Measurements from ENCODE around the gene TDRD12. TPM values are rescaled to one million over a fixed set of nuclear protein-coding genes. Genes with fewer than 3 reads are reported as not detected.
A peak's percentile ranks its signal among the peaks of the same experiment; 100 is the strongest.
"Not testable (repeated sequence)": the region's sequence is repeated elsewhere in the genome, so short reads cannot be mapped to it uniquely, and the experiment has no call there.

The TDRD12 gene
- polyA plus RNA-seq, 1 donor, result 0.28 TPM

DNA sequence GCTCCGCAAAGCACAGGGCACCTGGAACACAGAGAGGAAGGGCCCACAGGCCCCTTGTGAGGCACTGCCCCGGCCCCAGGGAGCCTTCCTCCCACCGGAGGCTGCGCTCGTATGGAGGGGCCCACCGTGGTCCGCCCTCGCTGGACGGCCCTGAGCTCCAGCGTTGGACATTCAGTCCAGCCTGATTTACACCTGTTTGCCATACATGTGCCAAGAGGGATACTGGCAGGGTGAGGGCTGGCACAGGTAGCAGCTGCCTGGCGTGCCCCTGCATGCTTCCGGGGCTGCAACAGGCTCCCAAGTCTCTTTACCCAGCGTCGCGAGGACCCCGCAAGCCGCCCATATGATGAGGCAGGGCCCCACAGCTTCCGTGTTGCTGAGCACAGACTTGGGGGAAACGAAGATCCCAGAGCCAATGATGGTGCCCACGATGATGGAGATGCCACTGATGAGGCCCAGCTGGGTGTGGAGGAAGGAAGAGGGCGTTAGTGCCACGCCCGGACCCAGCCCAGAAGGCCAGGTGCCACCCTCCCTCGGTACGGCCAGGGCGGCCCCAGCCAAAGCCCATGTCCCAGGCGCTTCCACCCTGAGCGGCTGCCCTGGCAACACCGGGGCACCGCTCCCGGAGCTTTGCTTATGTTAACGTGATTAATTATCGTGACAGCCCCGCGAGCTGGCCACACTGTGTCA lies 144.9 kb downstream of the TDRD12 start:
- Histone ChIP-seq H3K4me3 (ENCODE audit: low read length) (no peak overlapping the region), H3K4me1 (ENCODE audit: control insufficient read depth, insufficient read depth, low read length) (no peaks in the 10 kb centered on the region), H3K27ac (ENCODE audit: low read length) (no peak overlapping the region), H3K36me3 (ENCODE audit: control insufficient read depth, insufficient read depth, low read length) (peaks cover 45% of the 10 kb centered on the region), H3K9me3 (ENCODE audit: control insufficient read depth, low read depth, low read length) (no peaks in the 10 kb centered on the region), H3K27me3 (ENCODE audit: control insufficient read depth, insufficient read depth, low read length) (no peaks in the 10 kb centered on the region)
- no CpG with 5 or more reads among the region's 35 CpGs for WGBS (ENCODE audit: insufficient coverage, low lambda C conversion rate)
- DNase-seq, result no peak

DNA sequence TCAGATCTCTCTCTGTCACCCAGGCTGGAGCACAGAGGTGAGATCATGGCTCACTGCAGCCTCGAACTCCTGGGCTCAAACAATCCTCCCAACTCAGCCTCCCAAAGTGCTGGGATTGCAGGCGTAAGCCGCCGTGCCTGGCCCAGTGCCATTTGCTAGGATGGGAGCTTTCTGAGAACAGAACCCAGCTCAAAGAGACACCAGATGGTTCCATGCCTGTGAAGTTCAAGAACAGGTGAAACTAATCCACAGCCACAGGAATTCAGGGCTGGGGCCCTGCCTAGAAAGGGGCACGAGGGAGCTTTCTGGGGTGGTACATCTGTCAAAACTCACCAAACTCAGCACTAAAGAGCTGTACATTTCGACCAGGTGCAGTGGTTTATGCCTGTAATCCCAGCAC lies 145.8 kb downstream of the TDRD12 start:
- Histone ChIP-seq H3K27me3 (ENCODE audit: control insufficient read depth, insufficient read depth, low read length) (no peaks in the 10 kb centered on the region), H3K9me3 (ENCODE audit: control insufficient read depth, low read depth, low read length) (no peaks in the 10 kb centered on the region), H3K27ac (ENCODE audit: low read length) (no peak overlapping the region), H3K4me1 (ENCODE audit: control insufficient read depth, insufficient read depth, low read length) (peaks cover 5% of the 10 kb centered on the region), H3K4me3 (ENCODE audit: low read length) (no peak overlapping the region), H3K36me3 (ENCODE audit: control insufficient read depth, insufficient read depth, low read length) (peaks cover 39% of the 10 kb centered on the region)
- WGBS (ENCODE audit: insufficient coverage, low lambda C conversion rate), result no CpG with 5 or more reads among the region's 6 CpGs
- DNase-seq, result no peak

DNA sequence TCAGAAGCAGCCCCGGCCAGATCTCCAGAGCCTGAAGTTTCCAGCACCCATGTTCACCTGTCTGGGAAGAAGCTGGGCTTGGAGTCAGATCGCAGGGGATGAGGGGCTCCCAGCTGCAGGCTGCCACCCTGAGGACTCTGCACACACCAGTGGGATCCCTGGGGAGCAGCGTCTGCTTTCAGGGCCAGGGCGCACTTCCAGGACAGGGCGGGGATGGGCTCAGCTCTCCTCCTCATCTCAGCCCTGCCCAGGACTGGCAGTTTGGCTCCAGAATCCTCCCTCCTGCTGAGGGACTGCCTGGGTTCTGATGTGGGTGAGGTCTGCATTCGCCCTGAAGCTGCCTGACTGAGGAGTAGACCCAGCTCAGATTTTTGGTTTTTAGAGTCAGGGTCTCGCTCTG lies 146.5 kb downstream of the TDRD12 start:
- H3K36me3 ChIP-seq (ENCODE audit: control insufficient read depth, insufficient read depth, low read length), result peaks cover 37% of the 10 kb centered on the region
- H3K27ac ChIP-seq (ENCODE audit: low read length), result no peak overlapping the region
- no peaks in the 10 kb centered on the region for H3K27me3 ChIP-seq (ENCODE audit: control insufficient read depth, insufficient read depth, low read length)
- H3K4me3 ChIP-seq (ENCODE audit: low read length), result no peak overlapping the region
- H3K9me3 ChIP-seq (ENCODE audit: control insufficient read depth, low read depth, low read length), result no peaks in the 10 kb centered on the region
- DNase-seq, result no peak
- no CpG with 5 or more reads among the region's 7 CpGs for WGBS (ENCODE audit: insufficient coverage, low lambda C conversion rate)
- peaks cover 12% of the 10 kb centered on the region for H3K4me1 ChIP-seq (ENCODE audit: control insufficient read depth, insufficient read depth, low read length)

DNA sequence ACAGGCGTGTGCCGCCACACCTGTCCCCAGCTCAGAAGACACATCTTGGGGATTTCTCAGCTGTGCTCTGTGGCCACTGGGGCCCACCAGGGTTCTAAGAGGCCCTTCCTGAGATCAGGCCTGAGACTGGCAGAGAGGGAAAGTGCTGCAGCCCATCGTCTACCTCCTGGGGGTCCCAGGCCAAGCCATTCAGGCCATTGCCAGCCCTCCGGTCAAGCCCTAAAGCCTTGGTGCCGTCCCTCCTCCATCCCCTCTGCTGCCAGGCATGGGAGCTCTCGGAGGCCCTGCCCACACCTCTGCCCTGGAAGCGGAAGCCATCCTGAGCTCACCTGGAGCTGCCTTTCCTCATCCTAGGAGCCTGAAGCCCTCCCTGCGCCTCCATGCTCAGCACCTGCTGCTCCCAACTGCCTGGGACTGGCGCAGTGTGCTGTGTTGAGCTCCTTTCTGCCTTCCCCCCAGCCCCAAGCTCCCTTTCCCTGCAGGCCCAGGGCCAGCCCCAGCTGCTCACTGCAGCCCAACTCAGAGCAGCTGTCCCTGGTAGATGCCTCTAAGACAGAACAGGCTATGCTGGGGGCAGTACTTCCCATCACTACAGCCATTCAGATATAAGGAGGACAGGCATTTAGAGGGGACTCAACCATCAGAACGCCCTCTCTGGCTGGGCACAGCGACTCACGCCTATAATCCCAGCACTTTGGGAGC lies 147.1 kb downstream of the TDRD12 start:
- no peak for DNase-seq
- Histone ChIP-seq H3K36me3 (ENCODE audit: control insufficient read depth, insufficient read depth, low read length) (peaks cover 36% of the 10 kb centered on the region), H3K4me3 (ENCODE audit: low read length) (peak overlapping the region; percentile 13), H3K9me3 (ENCODE audit: control insufficient read depth, low read depth, low read length) (no peaks in the 10 kb centered on the region), H3K4me1 (ENCODE audit: control insufficient read depth, insufficient read depth, low read length) (peaks cover 14% of the 10 kb centered on the region), H3K27ac (ENCODE audit: low read length) (no peak overlapping the region), H3K27me3 (ENCODE audit: control insufficient read depth, insufficient read depth, low read length) (no peaks in the 10 kb centered on the region)
- no CpG with 5 or more reads among the region's 12 CpGs for WGBS (ENCODE audit: insufficient coverage, low lambda C conversion rate)

DNA sequence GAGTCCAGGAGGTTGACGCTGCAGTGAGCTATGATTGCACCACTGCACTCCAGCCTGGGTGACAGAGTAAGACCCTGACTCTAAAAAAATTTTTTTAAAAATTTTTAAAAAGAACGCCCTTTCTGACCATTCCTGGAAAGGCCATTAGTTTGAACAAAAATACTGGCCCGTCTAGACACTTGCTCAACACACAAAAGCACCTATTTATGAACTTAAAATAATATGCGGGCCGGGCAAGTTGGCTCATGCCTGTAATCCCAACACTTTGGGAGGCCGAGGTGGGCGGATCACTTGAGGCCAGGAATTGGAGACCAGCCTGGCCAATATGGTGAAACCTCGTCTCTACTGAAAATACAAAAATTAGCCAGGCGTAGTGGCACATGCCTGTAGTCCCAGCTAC lies 147.9 kb downstream of the TDRD12 start:
- H3K9me3 ChIP-seq (ENCODE audit: control insufficient read depth, low read depth, low read length); DNase-seq; H3K27me3 ChIP-seq (ENCODE audit: control insufficient read depth, insufficient read depth, low read length); H3K27ac ChIP-seq (ENCODE audit: low read length): not testable (repeated sequence)
- H3K36me3 ChIP-seq (ENCODE audit: control insufficient read depth, insufficient read depth, low read length), result peaks cover 30% of the 10 kb centered on the region
- H3K4me3 ChIP-seq (ENCODE audit: low read length), result peak overlapping the region; percentile 13
- peaks cover 17% of the 10 kb centered on the region for H3K4me1 ChIP-seq (ENCODE audit: control insufficient read depth, insufficient read depth, low read length)
- no CpG with 5 or more reads among the region's 9 CpGs for WGBS (ENCODE audit: insufficient coverage, low lambda C conversion rate)

DNA sequence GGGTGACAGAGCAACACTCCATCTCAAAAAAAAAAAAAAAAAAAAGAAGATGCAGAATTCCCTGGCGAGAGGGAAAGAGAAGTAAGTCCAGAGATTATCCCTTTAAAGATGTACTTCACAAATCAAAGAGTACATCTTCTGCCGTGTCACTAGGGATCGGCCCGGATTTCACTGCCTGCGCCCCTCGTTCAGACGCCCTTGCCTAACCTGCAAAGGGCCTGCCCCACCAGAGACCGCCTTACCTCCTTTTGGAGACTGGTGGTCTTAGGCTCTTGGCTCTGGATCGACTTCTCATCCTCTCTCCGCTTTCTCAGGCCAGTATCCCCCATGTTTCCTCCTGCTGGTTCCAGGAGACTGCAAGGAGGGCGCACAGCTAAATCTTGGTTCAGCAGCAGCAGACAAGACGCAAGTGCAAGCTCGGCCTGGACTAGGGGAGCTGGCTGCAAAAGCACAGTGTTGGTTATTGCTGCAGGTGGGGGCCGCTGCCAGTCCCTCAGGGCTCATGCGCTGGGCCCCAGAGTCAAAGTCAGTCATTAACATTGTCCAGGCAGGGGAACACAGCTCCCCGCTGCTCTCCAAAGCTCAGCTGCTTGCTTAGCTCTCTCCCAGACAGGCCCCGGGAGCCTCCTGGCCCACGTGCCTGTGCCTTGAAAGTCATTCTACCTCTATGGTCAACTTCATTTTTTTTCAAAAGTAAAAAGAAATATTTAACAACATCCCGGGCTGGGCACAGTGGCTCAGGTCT lies 148.8 kb downstream of the TDRD12 start:
- Histone ChIP-seq H3K9me3 (ENCODE audit: control insufficient read depth, low read depth, low read length) (no peaks in the 10 kb centered on the region), H3K4me3 (ENCODE audit: low read length) (peak overlapping the region; percentile 40), H3K27me3 (ENCODE audit: control insufficient read depth, insufficient read depth, low read length) (no peaks in the 10 kb centered on the region), H3K36me3 (ENCODE audit: control insufficient read depth, insufficient read depth, low read length) (peaks cover 23% of the 10 kb centered on the region), H3K4me1 (ENCODE audit: control insufficient read depth, insufficient read depth, low read length) (peaks cover 24% of the 10 kb centered on the region), H3K27ac (ENCODE audit: low read length) (peak overlapping the region; percentile 89)
- no CpG with 5 or more reads among the region's 19 CpGs for WGBS (ENCODE audit: insufficient coverage, low lambda C conversion rate)
- peak; percentile 53 to 75 for DNase-seq

DNA sequence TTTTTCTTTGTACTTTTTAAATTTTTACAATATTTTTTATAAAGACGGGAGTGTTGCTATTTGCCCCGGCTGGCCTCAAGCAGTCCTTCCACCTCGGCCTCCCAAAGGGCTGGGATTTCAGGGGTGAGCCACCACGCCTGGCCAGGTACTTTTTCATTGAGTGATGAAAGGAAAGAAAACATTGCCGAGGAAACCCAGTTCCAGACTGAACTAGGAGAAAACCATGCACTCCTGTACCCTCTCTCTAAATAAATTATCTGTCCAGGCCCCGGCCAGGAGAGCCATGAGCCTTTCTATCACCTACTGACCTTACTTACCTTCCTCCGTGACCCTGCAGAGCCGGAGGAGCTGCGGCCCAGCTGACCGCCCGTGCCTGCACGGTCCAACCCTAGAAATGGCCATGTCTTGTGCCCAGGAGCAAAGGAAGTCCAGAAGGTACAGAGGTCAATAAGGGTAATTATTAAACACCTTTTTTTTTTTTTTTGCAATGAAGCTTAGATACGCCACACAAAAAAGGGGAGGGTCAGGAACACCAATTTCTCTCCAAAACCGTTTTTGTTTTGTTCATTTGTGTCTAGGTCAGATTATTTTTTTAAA lies 149.9 kb downstream of the TDRD12 start, which contains the start of gene SLC7A9:
Gene SLC7A9 (minus strand): TSS at position 399 of the 597 bp plus-strand sequence. CDS start 1,233 bp downstream, outside the sequence.
- peak within 1 kb of the TSS; percentile 89 for H3K27ac ChIP-seq (ENCODE audit: low read length)
- H3K9me3 ChIP-seq (ENCODE audit: control insufficient read depth, low read depth, low read length), result no peaks in the 10 kb centered on the region

DNA sequence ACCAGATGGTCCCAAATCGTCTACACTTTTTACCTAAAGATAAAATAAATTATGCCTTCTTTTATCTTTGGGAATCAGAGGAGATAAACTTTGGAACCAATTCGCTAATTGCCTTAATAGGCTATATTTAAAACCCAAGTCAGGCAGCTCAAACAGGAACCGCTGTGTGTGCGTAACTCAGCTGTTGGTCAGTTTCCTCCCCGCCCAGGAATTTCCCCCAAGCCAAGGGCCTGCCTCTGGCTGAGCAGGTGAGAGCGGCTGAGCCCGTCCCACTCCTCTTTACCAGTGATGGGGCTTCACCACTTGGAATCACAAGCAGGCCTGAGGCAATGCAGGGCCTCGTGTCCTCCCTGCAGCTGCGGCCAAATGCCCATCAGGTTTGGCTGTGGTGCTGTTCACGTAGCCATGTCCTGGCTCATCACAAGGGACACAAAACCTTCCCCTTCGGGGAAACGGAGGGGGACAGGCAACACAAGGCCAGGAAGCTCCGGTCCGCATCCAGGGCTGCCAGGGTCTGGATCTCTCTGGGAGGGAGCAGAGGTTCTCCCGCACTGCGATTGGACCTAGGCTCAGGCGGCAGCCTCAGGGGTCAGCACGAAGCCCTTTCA lies 150.5 kb downstream of the TDRD12 start:
- H3K36me3 ChIP-seq (ENCODE audit: control insufficient read depth, insufficient read depth, low read length), result peaks cover 10% of the 10 kb centered on the region
- no CpG with 5 or more reads among the region's 18 CpGs for whole genome bisulfite sequencing (ENCODE audit: insufficient coverage, low lambda C conversion rate)
- peak; percentile 78 to 90 for DNase-seq
- H3K4me3 ChIP-seq (ENCODE audit: low read length), result no peak overlapping the region
- H3K9me3 ChIP-seq (ENCODE audit: control insufficient read depth, low read depth, low read length), result no peaks in the 10 kb centered on the region
- H3K4me1 ChIP-seq (ENCODE audit: control insufficient read depth, insufficient read depth, low read length), result peaks cover 30% of the 10 kb centered on the region
- peak overlapping the region; percentile 89 for H3K27ac ChIP-seq (ENCODE audit: low read length)
- H3K27me3 ChIP-seq (ENCODE audit: control insufficient read depth, insufficient read depth, low read length), result no peaks in the 10 kb centered on the region

More for the DNA sequence above, 149.9 kb downstream of the TDRD12 start, which contains the start of gene SLC7A9:
- Histone ChIP-seq H3K4me3 (ENCODE audit: low read length) (peak within 1 kb of the TSS; percentile 40), H3K27me3 (ENCODE audit: control insufficient read depth, insufficient read depth, low read length) (no peaks in the 10 kb centered on the region), H3K4me1 (ENCODE audit: control insufficient read depth, insufficient read depth, low read length) (peaks cover 30% of the 10 kb centered on the region), H3K36me3 (ENCODE audit: control insufficient read depth, insufficient read depth, low read length) (peaks cover 13% of the 10 kb centered on the region)
- peak; percentile 62 to 83 for DNase-seq
- 34% methylated on average over 5 of the region's 14 CpGs for WGBS (ENCODE audit: insufficient coverage, low lambda C conversion rate)

DNA sequence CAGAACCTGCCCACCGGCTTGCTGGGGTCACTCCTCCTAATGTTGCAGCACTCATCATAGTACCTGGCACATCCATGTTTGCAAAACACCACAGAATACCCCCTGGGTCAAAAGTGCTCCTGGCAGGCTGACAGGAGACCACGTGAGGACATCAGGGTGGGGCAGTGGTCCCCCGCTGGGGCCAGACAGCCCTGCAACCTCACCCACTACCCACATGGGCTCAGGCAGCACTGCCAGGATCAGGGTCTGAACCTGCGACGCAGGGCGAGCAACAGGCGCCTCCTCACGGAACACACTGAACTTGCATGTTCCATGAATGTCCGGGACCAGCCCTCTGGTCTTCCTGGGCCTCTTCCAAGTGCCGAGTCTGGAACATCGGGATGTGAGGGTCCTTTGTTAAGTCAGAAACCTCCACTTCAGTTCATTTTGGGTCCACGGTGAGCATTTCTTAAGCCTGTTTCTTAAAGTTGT lies 151.4 kb downstream of the TDRD12 start:
- no peaks in the 10 kb centered on the region for H3K9me3 ChIP-seq (ENCODE audit: control insufficient read depth, low read depth, low read length)
- WGBS (ENCODE audit: insufficient coverage, low lambda C conversion rate), result no CpG with 5 or more reads among the region's 12 CpGs
- H3K27me3 ChIP-seq (ENCODE audit: control insufficient read depth, insufficient read depth, low read length), result no peaks in the 10 kb centered on the region
- no peak overlapping the region for H3K4me3 ChIP-seq (ENCODE audit: low read length)
- peaks cover 30% of the 10 kb centered on the region for H3K4me1 ChIP-seq (ENCODE audit: control insufficient read depth, insufficient read depth, low read length)
- peaks cover 5% of the 10 kb centered on the region for H3K36me3 ChIP-seq (ENCODE audit: control insufficient read depth, insufficient read depth, low read length)
- DNase-seq, result peak in 1 of 2 donors; percentile 52
- peak overlapping the region; percentile 89 for H3K27ac ChIP-seq (ENCODE audit: low read length)
